KOPT-K1 (cell line): ENCODE measurements around the gene ERCC3.

Experiments
- H3K27ac ChIP-seq: fragments of 200-600 bp; sonication (generic); 2 replicates; pipeline ENCODE4 v1.5.1; 2016; ENCODE audit warnings: antibody characterized with exemption, mild to moderate bottlenecking, low read depth, low read length; ENCODE audit not compliant: poor library complexity, severe bottlenecking
- H3K36me3 ChIP-seq: fragments of 200-600 bp; sonication (generic); 2 replicates; pipeline ENCODE4 v1.5.1; 2017; ENCODE audit warnings: antibody characterized with exemption, mild to moderate bottlenecking, low read length, moderate library complexity; ENCODE audit not compliant: insufficient read depth
- H3K9me3 ChIP-seq: fragments of 200-600 bp; sonication (generic); 2 replicates; pipeline ENCODE4 v1.5.1; 2017; ENCODE audit warnings: antibody characterized with exemption, low read length, mild to moderate bottlenecking; ENCODE audit not compliant: insufficient read depth, poor library complexity, severe bottlenecking

Gene ERCC3

DNA sequence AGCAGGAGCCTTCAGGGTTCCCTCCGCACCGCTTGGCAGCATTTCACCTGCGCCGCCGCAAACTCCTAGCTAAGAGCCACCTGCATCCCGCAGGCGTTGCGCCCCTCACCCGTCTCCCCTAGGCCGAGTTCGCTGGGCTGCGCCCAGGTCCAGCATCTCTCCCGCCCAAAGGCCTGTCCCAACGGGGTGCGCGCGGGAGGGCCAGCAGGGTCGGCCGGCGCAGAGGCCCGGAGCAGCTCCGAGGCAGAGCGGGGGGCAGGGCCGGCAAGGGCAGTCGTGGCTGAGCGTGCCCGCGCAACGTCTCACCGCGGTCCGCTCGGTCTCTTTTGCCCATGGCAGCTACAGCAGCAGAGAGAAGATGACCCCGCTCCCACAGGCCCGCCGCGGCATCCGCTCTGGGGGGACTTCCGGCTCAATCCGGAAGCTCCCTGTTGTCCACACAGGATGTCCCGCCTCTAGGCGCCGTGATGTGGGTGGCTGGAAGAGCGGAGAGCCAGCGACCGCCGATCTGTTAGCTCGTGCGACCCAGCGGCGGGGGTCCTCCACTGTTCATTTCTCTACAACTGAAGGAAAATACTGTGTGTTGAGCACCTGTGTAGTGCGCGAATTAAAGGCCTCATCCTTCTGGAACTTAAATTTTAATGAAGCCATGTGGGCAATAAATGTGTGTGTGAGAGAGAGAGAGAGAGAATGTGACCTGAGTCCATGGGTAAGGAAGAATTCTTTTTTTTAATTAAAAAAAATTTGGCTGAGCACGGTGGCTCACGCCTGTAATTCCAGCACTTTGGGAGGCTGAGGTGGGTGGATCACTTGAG is at the start of gene ERCC3:
Gene ERCC3 (minus strand): TSS at position 397 of the 815 bp plus-strand sequence. CDS start 63 bp downstream, at position 334.
- Histone ChIP-seq H3K27ac (peak within 1 kb of the TSS; percentile 82), H3K36me3 (peaks cover 39% of the 10 kb centered on the region), H3K9me3 (no peaks in the 10 kb centered on the region)

DNA sequence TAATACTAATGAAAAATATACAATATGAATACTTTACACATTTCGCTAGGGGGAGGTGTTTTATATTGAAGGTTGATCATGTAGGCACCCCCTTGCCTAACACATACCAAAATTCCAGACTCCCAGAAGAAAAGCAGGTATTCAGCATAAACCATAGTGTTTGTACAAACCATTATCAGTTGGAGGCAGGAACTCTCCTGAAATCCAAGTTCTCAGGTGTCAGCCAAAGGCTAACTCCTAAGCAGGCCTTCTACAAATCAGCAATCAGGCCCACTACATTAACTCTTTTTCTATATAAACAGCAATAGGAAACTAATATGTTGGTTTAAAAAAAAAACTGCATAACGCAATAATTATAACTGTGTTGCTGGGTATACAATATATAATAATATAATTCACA is 49.3 kb upstream of the ERCC3 start:
- Histone ChIP-seq H3K27ac (no peak overlapping the region), H3K9me3 (no peaks in the 10 kb centered on the region), H3K36me3 (peaks cover 39% of the 10 kb centered on the region)

DNA sequence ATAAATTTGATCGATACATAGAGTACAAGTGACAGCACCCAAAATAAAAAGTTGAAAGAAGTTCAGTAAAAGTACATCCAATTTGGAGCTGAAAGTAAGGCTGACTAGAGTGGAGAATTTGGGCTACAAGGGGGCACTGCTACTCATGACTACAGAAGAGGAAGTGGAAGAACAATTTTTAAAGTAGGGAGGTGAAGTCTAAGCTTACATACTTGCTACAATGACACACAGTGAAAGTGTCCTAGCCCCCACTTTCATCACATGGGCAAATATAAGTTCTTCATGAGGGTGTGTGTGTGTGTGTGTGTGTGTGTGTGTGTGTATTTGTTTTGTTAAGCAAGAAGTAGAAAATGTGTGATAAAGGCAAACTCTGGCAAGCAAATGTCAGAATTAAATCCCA is 48.2 kb upstream of the ERCC3 start:
- no peak overlapping the region for H3K27ac ChIP-seq
- H3K9me3 ChIP-seq, result no peaks in the 10 kb centered on the region
- peaks cover 51% of the 10 kb centered on the region for H3K36me3 ChIP-seq

DNA sequence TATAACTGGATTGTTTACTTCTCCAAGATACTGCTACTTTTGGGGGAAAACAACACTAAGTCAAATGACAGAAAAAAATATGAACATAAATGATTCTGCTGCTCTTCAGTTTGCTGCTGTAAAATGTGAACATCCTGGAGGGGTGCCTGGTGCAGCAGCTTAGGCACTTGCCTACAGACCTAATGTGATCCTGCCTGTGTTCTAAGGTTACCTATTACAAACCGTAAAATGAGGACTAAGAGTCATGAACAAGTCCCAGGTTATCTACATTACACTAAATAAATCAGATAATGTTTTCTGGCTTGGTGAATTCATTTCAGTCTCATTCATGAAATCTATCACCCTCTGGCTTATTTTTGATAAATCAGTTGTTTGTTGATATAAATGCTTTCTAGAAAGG is 38.4 kb upstream of the ERCC3 start:
- Histone ChIP-seq H3K27ac (no peak overlapping the region), H3K9me3 (no peaks in the 10 kb centered on the region), H3K36me3 (peaks cover 84% of the 10 kb centered on the region)

DNA sequence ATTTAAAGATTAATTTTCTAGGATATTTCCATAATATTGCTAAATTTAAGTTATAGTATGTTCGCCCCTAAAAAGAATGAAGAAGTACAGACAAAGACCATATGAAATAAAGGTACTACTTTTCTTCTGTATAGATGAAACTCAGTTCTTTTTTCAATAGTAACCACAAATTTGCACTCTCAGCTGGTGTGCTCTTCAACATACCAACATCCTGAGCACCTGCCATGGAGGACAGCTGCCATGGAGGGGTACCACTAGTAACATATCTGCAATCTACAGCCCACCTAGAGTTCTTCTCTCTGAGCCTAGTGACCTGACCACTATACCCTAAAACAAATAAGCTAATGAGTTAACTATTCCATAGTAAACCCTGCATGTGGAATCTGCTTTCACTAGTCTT is 36.8 kb upstream of the ERCC3 start:
- no peaks in the 10 kb centered on the region for H3K9me3 ChIP-seq
- H3K36me3 ChIP-seq, result peaks cover 82% of the 10 kb centered on the region
- no peak overlapping the region for H3K27ac ChIP-seq

DNA sequence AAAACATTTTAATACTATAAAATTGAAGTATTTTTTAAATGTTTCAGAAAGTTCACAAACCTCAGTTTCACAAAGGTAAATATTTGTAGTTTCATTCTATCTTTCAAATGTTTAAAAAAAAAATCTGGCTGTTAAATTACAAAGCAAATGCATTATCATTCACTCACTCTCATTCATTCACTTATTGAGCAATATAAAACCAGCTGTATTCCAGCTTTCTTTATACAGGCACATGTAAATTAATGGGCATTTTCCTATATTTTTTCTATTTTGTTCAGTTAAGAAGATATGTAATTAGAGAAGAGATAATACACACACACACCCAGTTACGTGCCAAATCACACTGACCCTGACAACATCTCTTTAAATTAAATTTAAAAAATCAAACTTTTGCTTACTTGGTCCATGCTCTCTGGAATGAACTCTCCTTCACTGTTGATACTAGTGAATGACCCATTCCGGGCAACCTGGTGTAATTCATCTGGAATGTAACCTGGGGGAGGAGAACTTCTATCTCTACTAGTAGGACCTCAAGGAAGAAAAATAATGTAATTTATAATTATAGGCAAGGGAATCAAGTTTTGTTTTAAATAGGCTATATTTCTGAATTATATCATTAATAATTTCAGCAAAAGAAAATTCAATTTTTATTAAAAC is 32.5 kb upstream of the ERCC3 start:
- Histone ChIP-seq H3K9me3 (no peaks in the 10 kb centered on the region), H3K36me3 (peaks cover 84% of the 10 kb centered on the region), H3K27ac (no peak overlapping the region)

DNA sequence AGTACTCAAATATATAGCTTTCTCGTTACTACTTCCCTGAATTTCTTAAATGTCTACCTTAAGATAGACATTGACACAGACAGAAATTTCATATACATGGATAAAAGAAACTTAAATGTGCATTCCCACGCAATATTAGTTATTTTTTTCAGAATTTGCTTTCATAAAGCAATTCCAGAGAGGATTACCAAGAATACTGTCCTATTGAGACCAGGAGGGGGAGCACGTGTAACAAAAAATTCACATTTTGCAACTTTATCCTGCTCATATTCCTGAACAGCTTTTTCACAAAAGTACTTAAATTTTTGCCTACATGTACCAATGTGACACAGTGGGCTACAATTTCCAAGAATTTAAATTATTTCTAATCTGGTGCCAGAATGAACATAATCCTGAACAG is 30.7 kb upstream of the ERCC3 start:
- no peak overlapping the region for H3K27ac ChIP-seq
- peaks cover 11% of the 10 kb centered on the region for H3K9me3 ChIP-seq
- H3K36me3 ChIP-seq, result peaks cover 90% of the 10 kb centered on the region

DNA sequence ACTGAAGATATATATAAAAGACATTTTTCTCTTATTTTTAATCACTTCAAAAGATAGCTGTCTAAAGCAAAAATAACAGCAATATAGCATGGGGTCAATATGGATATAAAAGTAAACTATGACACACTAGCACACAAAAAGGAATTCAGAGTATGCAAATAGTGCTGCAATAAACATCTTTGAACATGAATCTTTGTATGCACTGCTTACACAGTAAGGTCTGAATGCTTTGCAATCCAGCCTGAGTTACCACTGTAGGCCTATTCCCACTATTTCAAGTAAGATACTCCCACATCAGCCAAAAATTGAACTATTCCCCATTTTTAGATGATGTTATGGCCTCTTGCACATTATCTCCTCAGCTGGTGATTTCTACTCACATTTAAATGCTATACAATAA is 27.4 kb upstream of the ERCC3 start:
- Histone ChIP-seq H3K9me3 (peaks cover 11% of the 10 kb centered on the region), H3K36me3 (peaks cover 96% of the 10 kb centered on the region), H3K27ac (no peak overlapping the region)

DNA sequence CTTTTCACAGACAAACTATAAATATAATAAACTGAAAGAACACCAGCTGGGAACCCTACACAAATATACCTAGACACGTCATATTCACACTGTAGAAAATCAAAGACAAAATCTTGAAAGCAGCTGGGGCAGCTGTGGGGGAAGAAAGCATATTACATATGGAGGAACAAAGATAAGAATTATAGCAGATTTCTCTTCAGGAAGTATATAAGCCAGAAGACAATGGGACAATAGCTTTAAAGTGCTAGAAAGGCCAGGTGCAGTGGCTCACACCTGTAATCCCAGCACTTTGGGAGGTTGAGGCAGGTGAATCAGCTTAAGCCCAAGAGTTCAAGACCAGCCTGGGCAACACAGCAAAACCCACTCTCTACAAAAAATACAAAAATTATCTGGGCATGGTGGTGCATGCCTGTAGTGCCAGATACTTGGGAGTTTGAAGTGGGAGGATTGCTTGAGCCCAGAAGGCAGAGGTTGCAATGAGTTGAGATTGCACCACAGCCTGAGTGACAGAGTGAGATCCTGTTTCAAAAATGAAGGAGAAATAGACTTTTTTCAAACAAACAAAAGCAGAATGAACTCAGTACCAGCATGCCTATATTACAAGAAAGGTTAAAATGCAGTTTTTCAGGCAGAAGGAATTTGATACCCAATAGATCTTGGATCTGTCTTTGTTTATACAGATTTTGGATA is 26.8 kb upstream of the ERCC3 start:
- no peak overlapping the region for H3K27ac ChIP-seq
- H3K36me3 ChIP-seq, result peaks cover 97% of the 10 kb centered on the region
- peaks cover 11% of the 10 kb centered on the region for H3K9me3 ChIP-seq

DNA sequence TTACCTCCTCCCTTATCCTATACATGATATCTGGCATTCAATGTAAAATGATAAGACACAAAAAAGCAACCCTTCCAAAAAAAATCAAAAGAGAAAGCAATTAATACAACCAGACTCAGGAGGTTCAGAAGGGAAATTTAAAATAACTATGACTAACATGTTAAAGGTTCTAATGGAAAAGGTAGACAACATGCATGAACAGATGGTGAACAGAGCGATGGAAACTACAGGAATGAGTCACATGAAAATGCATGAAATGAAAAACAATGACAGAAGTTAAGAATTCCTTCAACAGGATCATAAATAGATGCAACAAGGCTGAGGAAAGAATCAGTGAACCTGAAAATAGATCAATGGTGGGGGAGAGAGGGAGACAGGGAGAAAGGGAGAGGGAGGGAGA is 26.1 kb upstream of the ERCC3 start:
- peaks cover 97% of the 10 kb centered on the region for H3K36me3 ChIP-seq
- H3K27ac ChIP-seq, result no peak overlapping the region
- H3K9me3 ChIP-seq, result peaks cover 11% of the 10 kb centered on the region

DNA sequence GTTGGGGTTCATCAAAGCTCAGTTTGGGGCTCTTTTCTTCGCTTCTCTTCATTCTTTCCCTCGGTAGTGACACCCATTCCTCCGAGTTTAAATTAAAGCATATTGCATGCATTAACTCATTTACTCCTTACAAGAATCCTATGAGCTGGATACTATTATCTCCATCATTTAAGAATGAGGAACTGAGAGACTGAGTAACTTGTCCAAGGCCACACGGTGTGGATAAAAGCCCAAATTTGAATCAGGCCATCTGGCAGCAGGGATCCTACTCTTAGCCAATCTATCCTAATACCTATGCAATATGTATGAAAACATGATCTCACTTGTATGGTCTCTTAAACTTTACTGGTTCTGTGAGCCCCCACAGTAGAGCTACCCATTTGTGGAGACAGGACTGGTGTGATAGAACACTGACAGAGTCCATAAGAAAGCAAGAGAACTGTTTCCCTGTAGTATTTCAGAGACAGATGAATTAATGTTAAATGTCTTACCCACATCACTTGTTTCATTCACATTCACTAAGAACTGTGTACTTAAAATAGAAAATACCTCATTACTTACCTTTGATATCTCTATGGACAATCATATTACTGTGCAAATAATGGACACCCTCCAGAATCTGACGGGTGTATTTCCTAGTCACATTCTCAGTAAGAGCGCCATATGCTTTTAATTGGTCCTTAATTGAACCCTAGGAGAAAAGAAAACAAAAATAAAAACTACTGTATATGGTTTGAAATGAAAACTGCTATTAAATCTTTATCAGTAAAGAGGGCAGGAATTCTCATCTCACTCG is 20.4 kb upstream of the ERCC3 start:
- H3K27ac ChIP-seq, result no peak overlapping the region
- H3K9me3 ChIP-seq, result no peaks in the 10 kb centered on the region
- H3K36me3 ChIP-seq, result peaks cover 97% of the 10 kb centered on the region

DNA sequence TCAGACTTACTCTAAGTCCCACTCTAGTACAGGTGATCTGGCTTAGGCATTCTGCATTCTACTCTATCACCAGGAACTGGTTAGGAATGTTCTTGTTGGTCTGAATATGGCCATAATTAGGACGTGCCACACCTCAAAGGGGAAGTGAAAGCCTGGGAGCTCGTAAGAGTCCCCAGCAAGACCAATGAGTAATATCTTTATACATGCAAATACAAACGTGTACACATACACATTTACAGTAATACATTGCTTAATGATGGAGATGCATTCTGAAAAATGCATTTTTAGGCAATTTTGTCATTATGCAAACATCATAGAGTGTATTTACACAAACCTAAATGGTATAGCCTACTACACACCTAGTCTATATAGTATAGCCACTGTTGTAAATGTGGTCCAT is 19.5 kb upstream of the ERCC3 start:
- peaks cover 96% of the 10 kb centered on the region for H3K36me3 ChIP-seq
- no peak overlapping the region for H3K27ac ChIP-seq
- no peaks in the 10 kb centered on the region for H3K9me3 ChIP-seq

DNA sequence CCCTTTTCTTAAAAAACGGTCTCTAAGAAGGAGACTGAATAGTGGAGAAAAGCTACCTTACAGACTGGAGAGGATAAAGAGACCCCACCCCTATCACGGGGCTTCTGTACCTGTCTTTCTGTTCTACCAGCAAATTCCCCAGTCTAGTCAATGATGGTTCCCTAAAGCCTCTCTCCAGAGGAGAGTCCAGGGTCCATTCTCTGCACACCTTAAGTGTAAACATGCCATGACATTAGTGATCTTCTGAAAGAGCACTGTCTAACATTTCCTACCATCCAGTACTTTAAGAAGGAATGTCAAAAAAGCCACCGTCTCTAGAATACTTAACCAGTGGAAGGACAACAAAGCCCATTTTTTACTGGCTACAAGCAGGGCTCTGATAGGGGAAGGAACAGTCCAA is 17.0 kb upstream of the ERCC3 start:
- Histone ChIP-seq H3K36me3 (peaks cover 95% of the 10 kb centered on the region), H3K27ac (no peak overlapping the region), H3K9me3 (no peaks in the 10 kb centered on the region)

DNA sequence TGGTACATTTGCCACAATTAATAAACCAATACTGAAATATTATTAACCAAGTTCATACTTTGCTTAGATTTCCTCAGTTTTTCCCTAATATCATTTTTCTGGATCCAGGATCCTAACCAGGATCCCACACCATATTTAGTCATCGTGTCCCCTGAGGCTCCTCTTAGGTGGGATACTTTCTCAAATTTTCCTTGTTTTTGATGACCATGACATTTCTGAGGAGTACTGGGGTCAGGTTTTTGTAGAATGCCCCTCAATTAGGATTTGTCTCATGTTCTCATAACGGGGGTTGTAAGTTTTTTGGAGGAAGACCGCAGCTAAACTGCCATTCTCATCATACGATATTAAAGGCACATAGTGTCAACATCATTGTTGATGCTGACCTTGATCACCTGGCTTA is 15.5 kb upstream of the ERCC3 start:
- H3K27ac ChIP-seq, result no peak overlapping the region
- H3K36me3 ChIP-seq, result peaks cover 94% of the 10 kb centered on the region
- H3K9me3 ChIP-seq, result no peaks in the 10 kb centered on the region
